Hematopoietic multipotent progenitor cell treated with erythropoietin and hydrocortisone succinate and interleukin-3 and kit ligand, for 4 days (in vitro differentiated cells): Measurements from ENCODE around the gene PHACTR2.

ENCODE experiments used
- DNase-seq: peaks from one replicate; pipeline ENCODE4 v3.0.0-alpha.2; 2015

PHACTR2 gene

GRCh38 chr6:143743301-143744166 lies 65.8 kb downstream of the PHACTR2 start:
- DNase-seq, result no peak

GRCh38 chr6:143744551-143745165 lies 66.9 kb downstream of the PHACTR2 start:
- DNase-seq, result no peak

- peak; percentile 23 for DNase-seq
Observed at GRCh38 chr6:143745166-143746133, 67.7 kb downstream of the PHACTR2 start.

- DNase-seq, result no peak
Observed at GRCh38 chr6:143746202-143747119, 68.7 kb downstream of the PHACTR2 start.

GRCh38 chr6:143747347-143747842 lies 69.6 kb downstream of the PHACTR2 start:
- peak; percentile 25 for DNase-seq

- DNase-seq, result no peak
Observed at GRCh38 chr6:143749891-143750290, 72.1 kb downstream of the PHACTR2 start.

GRCh38 chr6:143750877-143751276 lies 73.1 kb downstream of the PHACTR2 start:
- DNase-seq, result no peak

- no peak for DNase-seq
Observed at GRCh38 chr6:143752459-143752858, 74.7 kb downstream of the PHACTR2 start.

GRCh38 chr6:143753678-143754077 lies 75.9 kb downstream of the PHACTR2 start:
- no peak for DNase-seq

- DNase-seq, result no peak
Observed at GRCh38 chr6:143754204-143754603, 76.4 kb downstream of the PHACTR2 start.

GRCh38 chr6:143755301-143755744 lies 77.6 kb downstream of the PHACTR2 start:
- DNase-seq, result no peak

GRCh38 chr6:143757346-143757832 lies 79.6 kb downstream of the PHACTR2 start:
- no peak for DNase-seq

- no peak for DNase-seq
Observed at GRCh38 chr6:143758551-143758950, 80.8 kb downstream of the PHACTR2 start.

- DNase-seq, result no peak
Observed at GRCh38 chr6:143759666-143760065, 81.9 kb downstream of the PHACTR2 start.

GRCh38 chr6:143761074-143761473 lies 83.3 kb downstream of the PHACTR2 start:
- no peak for DNase-seq

- DNase-seq, result no peak
Observed at GRCh38 chr6:143762126-143762525, 84.4 kb downstream of the PHACTR2 start.

- DNase-seq, result no peak
Observed at GRCh38 chr6:143765422-143766184, 87.8 kb downstream of the PHACTR2 start.

GRCh38 chr6:143766185-143766553 lies 88.4 kb downstream of the PHACTR2 start:
- no peak for DNase-seq

GRCh38 chr6:143767433-143767832 lies 89.7 kb downstream of the PHACTR2 start:
- no peak for DNase-seq
